T-helper 2 cell treated with Interferon-gamma antibody and Interleukin-4, amounts not matched to agents 5 μg/mL and 100 μg/mL, for 36 hours (primary cell): ENCODE measurements around the gene DLD.
"Not testable (repeated sequence)": the region's sequence is repeated elsewhere in the genome, so short reads cannot be mapped to it uniquely, and the experiment has no call there.

Experiments used
- DNase-seq: peaks from one replicate; pipeline ENCODE4 v3.0.0; 2021; ENCODE audit warnings: low spot score
- H3K27ac Mint-ChIP-seq: one replicate; pipeline ENCODE4 v1.8.0; 2021; ENCODE audit warnings: mild to moderate bottlenecking, mixed read lengths
- H3K27me3 Mint-ChIP-seq: one replicate; pipeline ENCODE4 v1.8.0; 2021; ENCODE audit warnings: low read depth, mixed read lengths
- H3K36me3 Mint-ChIP-seq: one replicate; pipeline ENCODE4 v1.8.0; 2021; ENCODE audit warnings: low read depth, mixed read lengths
- H3K4me1 Mint-ChIP-seq: one replicate; pipeline ENCODE4 v1.8.0; 2021; ENCODE audit warnings: low read depth, mixed read lengths
- H3K4me3 Mint-ChIP-seq: one replicate; pipeline ENCODE4 v1.8.0; 2022; ENCODE audit warnings: mild to moderate bottlenecking, moderate library complexity, mixed read lengths
- H3K9me3 Mint-ChIP-seq: one replicate; pipeline ENCODE4 v1.8.0; 2021; ENCODE audit warnings: mixed read lengths

The DLD gene

DNA sequence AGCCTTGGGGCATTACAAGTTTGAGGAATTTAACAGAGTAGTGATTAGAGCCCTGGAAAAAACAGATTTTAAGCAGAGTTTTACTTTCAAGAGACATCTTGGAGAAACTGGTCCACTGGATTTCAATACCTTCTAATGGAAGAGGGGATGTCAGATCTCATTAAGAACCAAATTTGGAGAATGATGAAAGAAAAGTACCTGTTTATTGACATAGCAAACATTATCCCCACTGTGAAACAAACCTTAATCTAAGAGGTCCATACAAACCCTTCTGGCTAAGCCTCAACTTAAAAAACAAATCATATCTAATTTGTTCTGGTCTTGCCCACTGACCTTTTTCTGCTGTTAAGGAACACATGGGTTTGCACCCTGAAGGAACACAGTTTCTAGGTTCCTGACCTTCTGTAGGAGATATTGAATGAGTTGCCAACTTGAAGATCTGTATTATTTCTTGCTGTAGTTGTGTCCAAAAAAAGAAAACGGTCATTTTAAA lies 58.5 kb downstream of the DLD start:
- DNase-seq = no peak
- no peaks in the 10 kb centered on the region for H3K4me1 Mint-ChIP-seq
- H3K27ac Mint-ChIP-seq = no peak overlapping the region
- H3K27me3 Mint-ChIP-seq = peaks cover 10% of the 10 kb centered on the region
- H3K36me3 Mint-ChIP-seq = no peaks in the 10 kb centered on the region
- H3K9me3 Mint-ChIP-seq = no peaks in the 10 kb centered on the region
- H3K4me3 Mint-ChIP-seq = no peak overlapping the region

DNA sequence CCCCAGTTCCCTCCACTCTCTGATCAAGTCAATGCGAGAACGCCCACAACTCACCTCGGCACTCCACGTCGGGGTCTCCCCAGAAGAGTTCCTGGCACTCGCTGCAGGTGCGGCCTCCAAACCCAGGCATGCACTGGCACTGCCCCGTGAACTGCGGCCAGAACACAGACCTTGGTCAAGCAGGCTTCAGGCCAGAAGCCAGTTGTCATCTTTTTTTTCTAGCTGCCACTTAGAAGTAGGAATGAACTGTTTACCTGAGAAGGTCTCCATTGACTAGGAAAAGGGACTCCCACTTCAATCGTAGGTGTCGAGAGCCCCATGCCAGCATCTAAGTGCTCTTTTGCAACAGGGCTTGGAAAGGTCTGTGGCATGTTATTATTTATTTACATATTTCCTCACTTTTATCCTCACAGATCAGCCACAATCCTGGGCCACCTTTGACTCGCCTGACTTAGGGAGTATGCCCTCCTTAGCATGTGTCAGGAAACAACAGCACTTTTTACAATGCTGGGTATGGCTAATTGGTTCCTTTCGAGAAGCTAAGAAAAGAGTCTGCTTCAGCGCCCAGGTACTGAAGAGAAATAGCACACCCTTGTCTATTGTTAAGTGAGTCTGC lies 60.3 kb downstream of the DLD start:
- no peak overlapping the region for H3K27ac Mint-ChIP-seq
- no peak for DNase-seq
- H3K36me3 Mint-ChIP-seq = no peaks in the 10 kb centered on the region
- H3K4me1 Mint-ChIP-seq = no peaks in the 10 kb centered on the region
- H3K9me3 Mint-ChIP-seq = no peaks in the 10 kb centered on the region
- peaks cover 14% of the 10 kb centered on the region for H3K27me3 Mint-ChIP-seq
- no peak overlapping the region for H3K4me3 Mint-ChIP-seq

DNA sequence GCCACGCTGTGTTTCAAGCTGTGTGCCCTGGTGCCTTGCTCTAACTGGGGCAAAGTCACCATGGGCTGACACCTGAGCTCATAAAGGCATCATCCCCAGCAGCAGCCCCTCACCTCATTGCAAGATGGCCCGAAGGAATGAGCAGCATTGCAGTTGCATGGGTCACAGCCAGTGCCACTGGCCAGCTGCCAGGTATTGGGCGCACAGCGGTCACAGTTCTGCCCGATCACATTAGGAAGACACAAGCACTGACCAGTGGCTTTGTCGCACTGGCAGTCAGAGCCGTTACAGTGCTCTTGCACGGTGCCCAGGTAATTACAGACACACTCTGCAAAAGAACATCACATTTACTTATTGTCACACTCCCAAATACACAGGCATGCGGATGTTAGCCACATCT lies 60.9 kb downstream of the DLD start:
- Mint-ChIP-seq H3K4me3 (no peak overlapping the region), H3K27me3 (peaks cover 14% of the 10 kb centered on the region), H3K36me3 (no peaks in the 10 kb centered on the region), H3K9me3 (no peaks in the 10 kb centered on the region), H3K4me1 (no peaks in the 10 kb centered on the region), H3K27ac (no peak overlapping the region)
- no peak for DNase-seq

DNA sequence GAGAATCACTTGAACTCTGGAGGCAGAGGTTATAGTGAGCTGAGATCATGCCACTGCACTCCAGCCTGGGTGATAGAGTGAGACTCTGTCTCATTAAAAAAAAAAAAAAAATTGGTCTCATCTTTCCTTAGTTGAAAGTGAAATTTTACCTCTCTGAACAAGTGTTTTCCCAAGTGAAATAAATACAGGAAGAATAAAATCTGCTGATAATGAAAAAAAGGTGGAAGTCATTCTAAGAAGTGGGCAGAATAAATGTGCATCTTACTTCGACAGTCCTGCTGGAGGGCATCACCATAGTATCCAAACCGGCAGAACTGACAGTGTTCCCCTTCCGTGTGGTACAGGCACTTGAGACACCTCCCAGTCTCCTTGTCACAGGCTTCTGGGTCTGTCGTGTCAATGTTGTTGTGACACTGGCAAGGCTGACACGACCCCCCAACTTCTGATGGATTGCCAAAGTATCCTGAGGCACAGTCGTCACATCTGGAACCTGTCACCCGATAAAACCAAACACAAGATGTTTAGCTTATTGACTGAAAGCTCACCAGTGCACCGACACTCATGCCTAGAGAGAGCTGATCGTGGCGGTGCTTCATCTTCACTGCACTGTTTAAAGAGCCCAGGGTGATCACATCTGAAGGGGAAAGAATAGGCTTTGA lies 62.4 kb downstream of the DLD start:
- Mint-ChIP-seq H3K4me1 (no peaks in the 10 kb centered on the region), H3K27me3 (peaks cover 14% of the 10 kb centered on the region), H3K36me3 (no peaks in the 10 kb centered on the region), H3K27ac (no peak overlapping the region), H3K4me3 (no peak overlapping the region), H3K9me3 (no peaks in the 10 kb centered on the region)
- no peak for DNase-seq

DNA sequence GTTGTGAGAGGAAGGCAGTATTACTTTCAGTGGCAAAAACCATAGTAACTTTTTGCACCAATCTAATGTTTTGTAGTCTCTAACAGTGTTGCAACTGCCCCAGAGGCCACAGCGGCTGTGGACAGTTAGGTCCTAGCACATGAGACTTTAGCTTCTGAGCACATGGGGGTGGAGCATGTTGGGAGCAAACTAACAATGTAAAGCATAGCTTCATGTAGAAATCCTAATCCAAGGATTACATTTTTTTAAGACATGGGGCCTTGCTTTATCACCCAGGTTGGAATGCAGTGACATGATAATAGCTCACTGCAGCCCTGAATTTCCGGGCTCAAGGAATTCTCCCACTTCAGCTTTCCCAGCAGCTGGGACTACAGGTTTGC lies 62.9 kb downstream of the DLD start:
- Mint-ChIP-seq H3K27me3 (peaks cover 18% of the 10 kb centered on the region), H3K4me3 (no peak overlapping the region), H3K27ac (no peak overlapping the region), H3K9me3 (no peaks in the 10 kb centered on the region), H3K36me3 (no peaks in the 10 kb centered on the region), H3K4me1 (no peaks in the 10 kb centered on the region)
- DNase-seq = no peak

DNA sequence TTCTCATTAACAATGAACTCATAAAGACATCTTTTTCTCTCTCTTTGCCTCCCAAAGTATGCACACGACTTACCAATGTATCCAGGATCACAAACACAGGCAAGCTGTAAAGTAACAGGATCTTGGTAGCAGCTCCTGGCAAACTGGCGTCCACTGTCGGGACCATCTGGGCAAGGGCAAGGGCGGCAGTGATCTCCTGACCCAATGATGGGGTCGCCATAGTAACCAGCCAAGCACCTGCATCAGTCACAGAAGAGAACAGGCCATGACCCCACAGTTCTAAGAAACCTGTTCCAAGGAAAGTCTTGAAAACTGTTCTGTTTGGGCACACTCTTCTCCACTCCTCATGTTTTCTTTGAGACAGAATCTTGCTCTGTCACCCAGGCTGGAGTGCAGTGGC lies 64.4 kb downstream of the DLD start:
- H3K4me3 Mint-ChIP-seq = no peak overlapping the region
- H3K4me1 Mint-ChIP-seq = no peaks in the 10 kb centered on the region
- no peak for DNase-seq
- H3K36me3 Mint-ChIP-seq = no peaks in the 10 kb centered on the region
- no peak overlapping the region for H3K27ac Mint-ChIP-seq
- H3K9me3 Mint-ChIP-seq = no peaks in the 10 kb centered on the region
- peaks cover 22% of the 10 kb centered on the region for H3K27me3 Mint-ChIP-seq

DNA sequence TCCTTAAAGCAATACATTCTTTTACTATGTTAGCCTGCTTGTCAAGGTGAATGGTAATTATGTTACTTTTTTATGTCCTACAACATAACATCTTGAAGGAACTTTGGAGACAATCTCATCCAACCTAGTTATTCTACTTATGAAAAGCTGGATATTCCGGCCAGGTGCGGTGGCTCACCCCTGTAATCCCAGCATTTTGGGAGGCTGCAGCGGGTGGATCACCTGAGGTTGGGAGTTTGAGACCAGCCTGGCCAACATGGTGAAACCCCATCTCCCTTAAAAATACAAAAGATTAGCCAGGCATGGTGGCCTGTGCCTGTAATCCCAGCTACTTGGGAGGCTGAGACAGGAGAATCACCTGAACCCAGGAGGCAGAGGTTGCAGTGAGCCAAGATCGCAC lies 66.0 kb downstream of the DLD start:
- DNase-seq, H3K4me3 Mint-ChIP-seq, H3K4me1 Mint-ChIP-seq, H3K9me3 Mint-ChIP-seq, H3K27ac Mint-ChIP-seq, H3K36me3 Mint-ChIP-seq: not testable (repeated sequence)
- peaks cover 20% of the 10 kb centered on the region for H3K27me3 Mint-ChIP-seq

DNA sequence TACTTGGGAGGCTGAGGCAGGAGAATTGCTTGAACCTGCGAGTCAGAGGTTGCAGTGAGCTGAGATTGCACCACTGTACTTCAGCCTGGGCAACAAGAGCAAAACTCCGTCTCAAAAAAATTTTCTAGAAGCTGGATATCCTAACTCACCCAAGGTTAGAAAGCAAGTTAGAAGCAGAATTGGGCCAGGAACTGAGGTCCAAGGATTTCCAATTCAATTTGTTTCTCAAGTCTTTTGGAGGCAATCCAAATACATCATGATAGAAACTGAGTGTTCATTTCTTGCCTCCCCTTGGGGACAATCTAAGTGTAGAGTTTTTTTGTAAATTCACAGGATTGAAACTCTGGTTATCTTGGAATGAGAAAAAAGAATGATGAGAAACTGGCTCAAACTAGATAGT lies 66.5 kb downstream of the DLD start:
- Mint-ChIP-seq H3K9me3 (no peaks in the 10 kb centered on the region), H3K4me1 (no peaks in the 10 kb centered on the region), H3K27me3 (peaks cover 20% of the 10 kb centered on the region), H3K36me3 (no peaks in the 10 kb centered on the region), H3K4me3 (no peak overlapping the region), H3K27ac (no peak overlapping the region)
- no peak for DNase-seq

DNA sequence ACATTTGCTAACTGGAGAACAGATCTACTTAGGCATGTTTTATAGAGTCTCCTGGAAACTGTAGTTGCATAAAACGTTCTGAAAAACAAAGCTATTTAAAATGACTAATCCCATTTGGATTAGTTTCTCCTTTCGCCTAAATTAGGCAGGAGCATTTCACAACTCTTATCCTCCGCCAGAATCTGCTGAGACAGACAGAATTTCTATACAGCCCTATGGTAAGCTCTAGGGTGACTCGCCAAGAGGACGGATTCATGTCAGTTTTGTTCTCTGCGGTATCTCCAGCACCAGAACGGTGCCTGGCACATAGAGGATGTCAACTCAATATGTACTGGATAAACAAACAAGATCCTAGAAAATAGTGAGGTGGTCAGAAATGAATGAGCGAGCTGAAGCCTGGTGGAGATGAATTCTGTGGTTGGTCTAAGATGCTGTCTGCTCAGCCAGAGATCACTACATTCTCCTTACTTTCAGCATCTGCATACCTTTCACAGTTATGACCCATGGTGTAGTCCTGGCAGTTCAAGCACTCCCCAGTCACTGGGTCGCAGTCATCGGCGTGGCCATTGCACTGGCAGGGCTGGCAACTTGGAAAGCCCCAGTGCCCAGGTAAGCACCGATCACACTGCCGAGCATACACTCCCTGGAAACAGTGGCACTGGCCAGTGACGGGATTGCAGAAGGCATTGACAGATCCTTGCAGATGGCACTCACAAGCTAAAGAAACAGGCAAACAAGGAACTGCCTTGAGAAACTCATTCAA lies 68.0 kb downstream of the DLD start:
- Mint-ChIP-seq H3K36me3 (no peaks in the 10 kb centered on the region), H3K4me1 (no peaks in the 10 kb centered on the region), H3K9me3 (no peaks in the 10 kb centered on the region), H3K4me3 (no peak overlapping the region), H3K27ac (no peak overlapping the region), H3K27me3 (peaks cover 17% of the 10 kb centered on the region)
- DNase-seq = no peak

DNA sequence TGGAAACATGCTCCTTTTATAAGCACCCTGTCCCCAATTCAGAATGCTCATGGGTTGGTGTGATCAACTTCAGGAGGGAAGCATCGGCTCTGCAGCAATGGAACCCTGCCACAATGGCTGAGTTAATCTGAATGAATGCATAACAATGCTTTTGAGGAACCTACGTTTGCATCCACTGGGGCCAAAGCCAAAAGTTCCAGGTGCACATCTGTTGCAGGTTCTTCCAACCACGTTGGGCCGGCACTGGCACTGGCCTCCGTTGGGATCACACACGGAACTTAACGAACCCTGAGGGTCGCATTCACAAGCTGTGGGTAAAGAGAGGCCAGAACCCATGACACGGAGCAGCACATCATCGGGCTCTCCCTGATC lies 68.5 kb downstream of the DLD start:
- Mint-ChIP-seq H3K27ac (no peak overlapping the region), H3K27me3 (peaks cover 17% of the 10 kb centered on the region), H3K4me3 (no peak overlapping the region), H3K9me3 (no peaks in the 10 kb centered on the region), H3K36me3 (no peaks in the 10 kb centered on the region), H3K4me1 (no peaks in the 10 kb centered on the region)
- no peak for DNase-seq

DNA sequence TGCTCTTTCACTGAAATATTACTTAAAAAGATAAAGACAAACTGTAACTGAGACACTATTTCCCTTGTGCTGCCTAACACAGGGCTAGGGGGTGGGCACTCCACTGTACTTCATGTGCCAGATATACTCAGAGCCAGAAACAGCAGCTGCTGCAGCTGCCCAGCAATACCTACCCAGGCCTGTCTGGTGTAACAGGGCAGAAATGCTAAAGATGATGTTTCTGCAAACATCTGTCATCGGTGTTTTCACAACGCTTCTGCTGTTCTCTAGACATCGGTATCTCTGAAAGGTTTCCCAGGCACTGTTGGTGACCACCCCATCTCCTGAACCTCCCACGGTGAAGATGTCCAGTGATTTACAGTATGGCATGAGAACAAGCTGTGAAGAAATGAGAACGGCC lies 69.3 kb downstream of the DLD start:
- Mint-ChIP-seq H3K9me3 (no peaks in the 10 kb centered on the region), H3K27me3 (peaks cover 16% of the 10 kb centered on the region), H3K36me3 (no peaks in the 10 kb centered on the region), H3K4me1 (no peaks in the 10 kb centered on the region), H3K27ac (no peak overlapping the region), H3K4me3 (no peak overlapping the region)
- no peak for DNase-seq

DNA sequence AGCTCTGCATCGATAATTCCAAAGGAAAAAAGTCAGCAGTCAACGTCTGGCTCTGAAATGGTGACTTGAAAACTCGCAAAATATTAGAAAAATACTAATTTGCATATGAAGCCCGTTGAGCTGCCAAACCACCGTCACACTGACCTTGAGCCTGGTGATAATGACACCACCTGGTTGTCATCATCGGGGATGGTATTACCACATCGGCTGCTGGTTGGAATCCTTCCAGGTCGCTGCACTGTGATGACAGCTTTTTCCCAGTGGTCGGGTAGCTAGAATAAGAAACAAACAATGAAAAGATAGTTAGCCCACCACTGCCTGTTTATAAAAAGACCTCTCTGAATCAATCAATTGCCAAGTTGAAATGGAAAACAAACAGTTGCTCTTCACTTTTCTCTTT lies 70.4 kb downstream of the DLD start:
- H3K36me3 Mint-ChIP-seq = no peaks in the 10 kb centered on the region
- H3K27ac Mint-ChIP-seq = no peak overlapping the region
- peaks cover 12% of the 10 kb centered on the region for H3K27me3 Mint-ChIP-seq
- H3K4me3 Mint-ChIP-seq = no peak overlapping the region
- no peaks in the 10 kb centered on the region for H3K9me3 Mint-ChIP-seq
- DNase-seq = no peak
- H3K4me1 Mint-ChIP-seq = no peaks in the 10 kb centered on the region

DNA sequence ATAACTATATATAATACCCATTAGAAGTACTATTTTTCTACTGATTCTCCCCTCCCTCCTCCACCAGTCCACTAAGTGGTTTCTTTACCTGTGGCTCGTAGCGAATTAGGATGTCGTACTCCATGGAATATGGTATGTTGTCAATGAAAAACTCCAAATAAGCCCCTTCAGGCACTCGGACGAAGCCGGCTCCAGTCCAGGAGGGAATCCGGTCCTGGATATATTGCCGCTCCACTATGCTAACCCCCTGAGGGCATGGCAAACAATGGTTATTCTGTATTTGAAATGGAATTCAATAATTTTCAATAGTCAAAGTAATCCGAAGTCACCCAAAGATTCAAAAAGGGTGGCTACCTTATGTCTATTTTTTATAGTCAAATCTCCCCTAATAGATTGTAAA lies 71.8 kb downstream of the DLD start:
- no peaks in the 10 kb centered on the region for H3K9me3 Mint-ChIP-seq
- H3K4me3 Mint-ChIP-seq = no peak overlapping the region
- no peak for DNase-seq
- H3K36me3 Mint-ChIP-seq = no peaks in the 10 kb centered on the region
- no peaks in the 10 kb centered on the region for H3K4me1 Mint-ChIP-seq
- peaks cover 11% of the 10 kb centered on the region for H3K27me3 Mint-ChIP-seq
- no peak overlapping the region for H3K27ac Mint-ChIP-seq

DNA sequence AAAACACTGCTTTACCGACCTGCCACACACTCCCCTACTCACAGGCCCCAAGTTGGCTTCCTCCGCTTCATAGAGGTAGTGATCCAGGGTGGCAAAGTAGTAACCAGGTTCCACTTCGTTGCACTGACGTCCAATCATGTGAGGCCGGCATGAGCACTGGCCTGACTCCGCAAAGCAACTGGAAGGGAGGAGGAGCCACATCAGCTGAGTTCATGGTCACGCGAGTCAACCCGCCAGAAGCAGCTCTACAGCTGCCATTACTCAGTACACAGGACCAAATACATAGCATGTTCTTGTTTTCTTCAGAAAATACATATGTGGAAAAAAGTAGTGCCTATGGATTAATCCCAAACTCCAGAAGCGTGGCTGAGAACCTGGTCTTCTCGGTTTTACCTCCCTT lies 73.5 kb downstream of the DLD start:
- no peaks in the 10 kb centered on the region for H3K4me1 Mint-ChIP-seq
- no peak overlapping the region for H3K27ac Mint-ChIP-seq
- no peaks in the 10 kb centered on the region for H3K9me3 Mint-ChIP-seq
- no peak overlapping the region for H3K4me3 Mint-ChIP-seq
- DNase-seq = no peak
- peaks cover 5% of the 10 kb centered on the region for H3K27me3 Mint-ChIP-seq
- no peaks in the 10 kb centered on the region for H3K36me3 Mint-ChIP-seq
